HG03196 (cell line): Measurements from ENCODE around the gene TEX261.
A peak's percentile ranks its signal among the peaks of the same experiment; 100 is the strongest.

Source experiments
- ATAC-seq: cut with Tn5 transposase; IDR thresholded peaks from one replicate; pipeline ENCODE4 v1.9.1; 2021; ENCODE audit not compliant: unreplicated experiment

The TEX261 gene

DNA sequence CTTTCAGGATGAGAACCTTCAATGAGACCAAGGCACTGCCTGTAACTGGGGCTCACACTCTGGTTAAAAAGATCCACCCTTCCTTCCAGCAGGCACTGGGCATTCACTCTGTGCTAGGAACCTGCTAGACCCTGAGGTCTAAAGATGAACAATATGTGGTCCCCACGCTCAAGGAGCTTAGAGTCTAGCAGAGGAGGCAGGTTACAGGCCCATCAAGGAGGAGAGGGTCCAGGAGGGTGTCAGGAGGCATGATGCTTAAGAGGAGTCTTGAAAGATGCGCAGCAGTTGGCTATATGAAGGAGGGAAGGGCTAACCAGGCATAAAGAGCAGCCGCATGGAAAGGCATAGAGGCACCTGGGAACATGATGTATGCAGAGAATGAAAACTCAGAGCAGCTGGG is 11.7 kb downstream of the TEX261 start:
- no peak for ATAC-seq

- no peak for ATAC-seq
These were observed 12.5 kb downstream of the TEX261 start for GRCh38 chr2:70981866-70982810.

DNA sequence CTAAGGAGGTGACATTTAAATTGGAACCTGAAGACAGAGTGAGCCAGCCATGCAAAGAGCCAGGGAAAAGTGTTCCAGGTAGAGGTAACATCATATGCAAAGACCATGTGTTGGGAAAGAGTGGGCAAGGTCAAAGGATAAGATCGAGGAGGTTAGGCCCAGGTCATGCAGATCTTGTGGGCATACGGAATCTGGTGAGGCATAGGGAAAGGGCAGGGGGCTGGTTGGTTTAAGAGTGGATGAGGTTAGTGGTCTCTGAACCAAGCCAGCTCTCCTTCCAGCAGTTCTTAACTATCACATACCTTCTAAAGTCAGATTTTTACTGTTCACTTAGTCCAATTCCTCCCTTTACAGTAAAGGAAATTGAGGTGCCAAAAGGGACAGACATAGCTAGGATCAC is 13.3 kb downstream of the TEX261 start:
- no peak for ATAC-seq

DNA sequence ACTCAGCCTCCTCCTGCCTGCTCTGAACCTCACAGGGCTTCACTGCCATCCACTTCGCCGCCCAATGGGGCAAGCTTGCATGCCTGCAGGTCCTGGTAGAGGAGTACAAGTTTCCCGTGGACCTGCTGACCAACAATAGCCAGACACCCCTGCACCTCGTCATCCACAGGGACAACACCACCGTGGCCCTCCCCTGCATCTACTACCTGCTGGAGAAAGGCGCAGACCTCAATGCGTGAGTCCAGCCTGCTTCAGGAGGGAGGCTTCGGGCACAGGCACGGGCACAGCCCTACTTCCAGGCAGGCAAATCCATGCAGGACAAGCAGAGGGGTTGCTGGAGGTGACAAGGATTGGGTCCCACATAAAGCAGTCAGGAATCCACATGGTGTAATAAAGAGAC is 15.0 kb downstream of the TEX261 start:
- no peak for ATAC-seq

DNA sequence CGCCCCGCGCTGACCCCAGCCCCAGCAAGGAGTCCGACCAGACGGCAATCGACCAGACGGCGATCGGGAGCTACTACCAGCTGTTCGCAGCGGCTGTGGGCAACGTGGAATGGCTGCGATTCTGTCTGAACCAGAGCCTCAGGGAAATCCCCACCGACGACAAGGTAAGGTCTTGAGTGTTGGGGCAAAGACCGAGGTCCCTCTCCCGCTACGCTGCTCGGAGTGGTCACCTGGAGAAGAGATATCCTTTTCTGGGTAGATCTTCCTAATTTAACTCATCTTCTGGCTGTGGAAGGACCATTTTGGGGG is 15.5 kb downstream of the TEX261 start:
- ATAC-seq = no peak

GRCh38 chr2:70978341-70979179 is 16.1 kb downstream of the TEX261 start, which contains the start of gene ANKRD53:
Gene ANKRD53, plus strand, starts transcription at chr2:70978630. Its CDS starts 16 bp downstream, at chr2:70978646.
- ATAC-seq = no peak

DNA sequence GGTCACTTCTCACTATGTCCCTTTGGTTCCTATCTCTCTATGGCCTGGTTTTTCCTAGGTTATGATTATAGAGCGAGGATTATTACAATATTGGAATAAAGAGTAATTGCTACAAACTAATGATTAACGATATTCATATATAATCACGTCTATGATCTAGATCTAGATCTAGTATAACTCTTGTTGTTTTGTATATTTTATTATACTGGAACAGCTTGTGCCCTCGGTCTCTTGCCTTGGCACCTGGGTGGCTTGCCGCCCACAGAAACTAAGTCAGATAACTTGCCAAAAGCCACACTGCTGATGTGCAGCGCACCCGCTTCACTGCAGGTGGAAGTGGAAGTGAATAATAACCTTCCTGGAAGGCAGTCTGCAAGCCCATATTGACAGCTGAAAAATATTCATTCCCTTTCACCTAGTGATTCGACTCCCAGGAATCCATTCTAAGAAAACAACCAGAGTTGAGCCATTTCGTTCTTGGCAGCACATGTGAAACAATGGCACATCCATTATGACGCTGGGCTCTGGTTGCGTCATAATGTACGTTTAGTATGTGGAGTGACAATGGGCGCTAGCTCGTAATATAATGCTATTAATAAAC is 17.0 kb downstream of the TEX261 start:
- no peak for ATAC-seq

DNA sequence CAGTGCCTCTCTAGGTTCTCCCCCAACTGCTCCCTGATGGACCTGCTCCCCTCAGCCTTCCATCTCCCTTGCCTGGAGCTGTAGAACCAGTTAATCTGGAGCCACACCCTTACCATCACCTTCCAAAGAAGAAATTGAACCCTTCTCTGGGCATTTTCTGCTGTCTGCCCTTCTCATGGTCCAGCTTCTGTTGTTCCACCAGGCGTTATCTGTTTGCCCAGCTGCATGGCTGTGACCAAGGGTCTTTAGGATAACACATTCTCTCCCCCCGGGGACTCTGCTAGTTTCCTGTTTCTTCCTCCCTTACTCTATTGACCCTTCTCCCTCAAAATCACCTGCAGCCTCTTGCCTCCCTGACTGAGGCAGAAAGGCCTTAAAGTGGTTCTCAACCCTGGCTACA is 19.4 kb downstream of the TEX261 start:
- no peak for ATAC-seq

GRCh38 chr2:70974592-70974991 is 20.1 kb downstream of the TEX261 start:
- no peak for ATAC-seq

GRCh38 chr2:70967189-70967588 is 27.5 kb downstream of the TEX261 start:
- no peak for ATAC-seq

GRCh38 chr2:70966681-70967080 is 28.0 kb downstream of the TEX261 start:
- ATAC-seq = no peak

DNA sequence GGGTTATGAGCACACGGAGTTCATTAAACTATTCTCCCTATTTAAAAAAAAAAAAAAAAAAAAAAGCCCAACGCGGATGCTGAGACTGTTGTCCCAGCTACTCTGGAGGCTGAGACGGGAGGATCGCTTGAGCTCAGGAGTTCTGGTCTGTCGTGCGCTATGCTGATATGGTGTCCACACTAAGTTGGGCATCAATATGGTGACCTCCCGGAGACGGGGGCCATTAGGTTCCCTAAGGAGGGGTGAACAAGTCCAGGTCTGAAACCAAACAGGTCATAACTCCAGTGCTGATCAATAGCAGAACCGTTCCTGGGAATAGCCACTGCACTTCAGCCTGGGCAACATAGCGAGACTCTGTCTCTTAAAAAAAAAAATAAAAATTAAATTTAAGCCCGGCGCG is 29.2 kb downstream of the TEX261 start:
- no peak for ATAC-seq

- ATAC-seq = peak; percentile 42
These were observed 29.9 kb downstream of the TEX261 start for GRCh38 chr2:70964596-70965386.

DNA sequence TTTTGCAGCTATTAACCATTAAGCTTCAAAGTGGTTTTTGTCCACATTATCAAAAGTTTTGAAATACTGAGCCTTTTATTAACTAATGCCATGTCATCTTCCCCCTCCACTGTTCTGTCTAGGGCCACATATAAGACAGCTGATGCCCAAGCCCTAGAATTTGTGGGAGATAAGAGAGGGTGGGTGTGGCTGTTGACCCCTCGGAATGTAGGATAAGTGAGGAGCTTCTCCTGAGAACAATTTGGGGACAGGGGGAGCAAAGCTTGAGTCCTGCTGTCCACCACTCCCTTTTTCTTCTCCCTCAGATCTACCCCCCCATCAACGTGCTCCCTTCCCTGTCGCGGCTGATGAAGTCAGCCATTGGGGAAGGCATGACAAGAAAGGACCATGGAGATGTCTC is 30.5 kb downstream of the TEX261 start:
- no peak for ATAC-seq

GRCh38 chr2:70962885-70963878 is 31.5 kb downstream of the TEX261 start:
- ATAC-seq = no peak

GRCh38 chr2:70962211-70962884 is 32.3 kb downstream of the TEX261 start:
- no peak for ATAC-seq

DNA sequence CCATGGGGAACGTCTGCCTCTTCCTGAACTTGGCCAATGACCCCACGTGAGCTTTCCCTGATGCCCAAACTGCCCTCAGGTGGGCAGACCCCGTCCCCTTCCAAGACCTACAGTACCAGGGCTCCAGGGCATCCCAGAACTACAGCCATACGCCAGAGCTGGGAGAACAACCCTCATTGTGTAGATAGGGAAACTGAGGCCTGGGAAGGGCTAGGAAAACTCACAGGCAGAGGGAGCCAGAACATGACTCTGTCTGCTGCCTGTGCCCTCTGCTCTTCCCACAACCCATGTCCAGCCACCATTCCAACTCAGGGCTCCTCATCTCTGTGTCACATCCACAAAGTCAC is 33.1 kb downstream of the TEX261 start:
- ATAC-seq = no peak

DNA sequence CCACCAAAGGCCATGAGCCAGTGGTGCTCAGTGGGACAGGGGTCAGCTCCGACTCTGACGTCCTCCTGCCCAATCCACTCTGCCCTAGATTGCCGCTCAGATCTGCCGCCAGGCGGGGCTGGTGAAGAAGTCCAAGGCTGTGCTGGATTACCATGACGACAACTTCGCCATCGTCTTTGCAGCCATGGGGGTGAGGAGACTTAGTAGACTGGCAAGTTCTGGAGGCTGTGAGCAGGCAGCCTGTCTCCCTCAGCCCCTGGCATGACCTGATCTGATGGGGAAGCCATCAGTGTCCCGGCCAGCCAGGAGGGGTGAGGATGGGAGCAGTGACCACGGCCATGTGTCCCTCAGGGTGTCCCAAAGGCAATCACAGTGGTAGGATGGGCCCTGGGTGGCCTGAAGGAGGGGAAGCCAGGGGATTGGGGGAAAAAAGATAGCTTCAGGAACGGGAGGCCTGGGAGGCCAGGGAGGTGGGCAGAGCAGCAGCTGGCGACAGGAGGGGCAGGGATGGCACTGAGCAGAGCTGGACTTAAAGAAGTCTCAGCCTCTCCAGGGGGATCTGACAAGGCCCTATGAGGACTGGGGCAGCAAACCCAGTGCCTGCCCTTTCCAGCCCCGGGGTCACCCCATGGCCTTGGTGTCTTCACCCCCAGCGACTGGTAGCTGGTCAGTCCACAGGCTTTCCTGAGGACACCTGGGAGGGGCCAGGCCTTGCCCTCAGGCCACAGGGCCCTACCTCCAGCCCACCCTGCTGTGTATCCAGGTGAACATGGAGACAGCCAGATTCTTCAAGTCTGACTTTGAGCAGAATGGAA is 33.6 kb downstream of the TEX261 start:
- no peak for ATAC-seq
